GM18909 (cell line): ENCODE results near the gene IFFO2.

Source experiments
- ATAC-seq: cut with Tn5 transposase; IDR thresholded peaks from one replicate; pipeline ENCODE4 v1.9.1; 2021; ENCODE audit warnings: mild to moderate bottlenecking; ENCODE audit not compliant: unreplicated experiment, poor library complexity

IFFO2 gene

GRCh38 chr1:18956193-18957135, at the start of gene IFFO2:
TSS of gene IFFO2 (minus strand) at chr1:18956676. CDS start at chr1:18956332, 344 bp downstream.
- peak; percentile 75 for ATAC-seq

- ATAC-seq, result no peak
These were observed 49.5 kb upstream of the IFFO2 start for GRCh38 chr1:19006000-19006399.

GRCh38 chr1:19003371-19004290, 47.2 kb upstream of the IFFO2 start:
- ATAC-seq, result no peak

GRCh38 chr1:19000065-19000464, 43.6 kb upstream of the IFFO2 start:
- ATAC-seq, result no peak

DNA sequence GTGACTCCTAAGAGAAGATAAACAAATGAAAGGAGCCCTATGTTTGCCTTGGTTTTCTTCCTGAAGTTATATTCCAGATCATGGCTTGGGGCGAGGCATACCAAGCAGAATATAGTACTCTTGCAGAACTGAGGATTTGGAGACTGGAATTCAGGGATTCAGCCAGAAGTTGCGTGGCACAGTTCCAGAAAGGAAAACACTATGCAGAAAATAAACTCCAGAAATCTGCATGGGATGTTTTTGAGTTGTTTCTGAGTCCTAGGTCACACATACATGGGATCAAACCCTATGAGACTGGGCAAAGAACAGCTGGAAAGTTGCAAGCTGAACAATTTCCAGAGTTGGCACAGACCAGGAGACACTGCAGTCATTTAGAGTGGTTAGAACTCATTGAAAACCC, 42.9 kb upstream of the IFFO2 start:
- ATAC-seq, result no peak

GRCh38 chr1:18998016-18998724, 41.7 kb upstream of the IFFO2 start:
- ATAC-seq, result no peak

DNA sequence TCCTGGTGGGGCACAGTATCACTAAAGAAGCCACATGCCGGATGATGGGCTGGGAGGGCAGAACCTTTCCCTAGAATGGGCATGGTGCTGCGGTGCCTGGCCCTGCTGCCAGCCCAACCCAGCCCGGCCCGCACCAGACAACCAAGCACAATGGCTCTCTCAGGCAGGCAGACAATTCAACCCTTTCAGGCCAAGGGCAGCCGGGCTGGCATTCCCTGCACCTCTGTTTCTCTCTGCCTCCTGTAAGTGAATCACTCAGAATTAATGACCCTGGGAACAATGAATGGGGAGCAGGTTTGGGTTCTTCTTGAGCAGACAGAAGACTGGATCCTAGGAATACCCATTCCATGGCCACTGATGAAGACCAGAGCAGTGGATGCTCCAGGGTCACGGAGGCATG, 41.0 kb upstream of the IFFO2 start:
- no peak for ATAC-seq

- no peak for ATAC-seq
These were observed 40.2 kb upstream of the IFFO2 start for GRCh38 chr1:18996548-18997177.

GRCh38 chr1:18994381-18994780, 37.9 kb upstream of the IFFO2 start:
- no peak for ATAC-seq

GRCh38 chr1:18992646-18993045, 36.2 kb upstream of the IFFO2 start:
- no peak for ATAC-seq

DNA sequence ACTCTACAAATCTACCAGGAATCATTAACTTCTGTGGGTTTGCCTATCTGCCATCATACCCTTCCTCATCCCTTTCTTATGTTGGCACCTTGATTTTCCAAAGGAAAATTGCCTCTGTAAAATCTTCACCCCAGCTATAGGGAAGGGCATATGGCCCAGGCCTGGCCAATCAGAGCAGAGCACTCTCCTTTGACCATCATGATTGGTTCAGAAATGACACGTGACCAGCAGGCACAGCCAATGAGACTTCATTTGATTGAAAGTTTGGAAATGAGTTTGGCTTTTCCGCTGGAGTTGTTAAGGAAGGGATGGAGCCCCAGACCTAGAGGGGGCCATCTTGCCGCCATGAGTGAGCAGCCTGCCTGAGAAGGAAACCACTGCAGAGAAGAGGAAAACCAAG, 35.1 kb upstream of the IFFO2 start:
- ATAC-seq, result no peak

- ATAC-seq, result no peak
These were observed 33.4 kb upstream of the IFFO2 start for GRCh38 chr1:18989896-18990295.

- no peak for ATAC-seq
These were observed 32.8 kb upstream of the IFFO2 start for GRCh38 chr1:18989176-18989799.

- no peak for ATAC-seq
These were observed 24.8 kb upstream of the IFFO2 start for GRCh38 chr1:18981242-18981641.

GRCh38 chr1:18978706-18979105, 22.2 kb upstream of the IFFO2 start:
- ATAC-seq, result no peak

GRCh38 chr1:18977428-18977827, 21.0 kb upstream of the IFFO2 start:
- no peak for ATAC-seq

GRCh38 chr1:18976096-18976495, 19.6 kb upstream of the IFFO2 start:
- ATAC-seq, result no peak

DNA sequence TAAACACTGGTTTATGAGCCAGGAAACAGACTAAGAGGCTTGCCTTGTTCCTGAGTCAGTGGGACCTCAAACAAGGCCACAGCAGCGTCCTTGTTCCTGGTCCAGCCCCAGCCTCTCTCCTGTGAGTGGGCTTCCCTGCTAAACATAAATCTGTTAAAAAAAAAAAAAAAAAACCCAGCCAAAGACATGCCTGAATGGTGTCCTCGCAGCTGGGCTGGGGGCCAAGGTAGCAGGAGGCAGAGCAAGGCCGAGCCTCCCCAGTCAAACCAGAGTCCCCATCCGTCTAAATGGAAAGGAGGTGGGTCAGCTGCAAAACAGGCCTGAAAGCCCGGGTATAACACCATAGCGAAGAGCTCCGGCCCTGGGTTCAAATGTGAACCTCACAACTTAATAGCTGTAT, 18.1 kb upstream of the IFFO2 start:
- no peak for ATAC-seq

DNA sequence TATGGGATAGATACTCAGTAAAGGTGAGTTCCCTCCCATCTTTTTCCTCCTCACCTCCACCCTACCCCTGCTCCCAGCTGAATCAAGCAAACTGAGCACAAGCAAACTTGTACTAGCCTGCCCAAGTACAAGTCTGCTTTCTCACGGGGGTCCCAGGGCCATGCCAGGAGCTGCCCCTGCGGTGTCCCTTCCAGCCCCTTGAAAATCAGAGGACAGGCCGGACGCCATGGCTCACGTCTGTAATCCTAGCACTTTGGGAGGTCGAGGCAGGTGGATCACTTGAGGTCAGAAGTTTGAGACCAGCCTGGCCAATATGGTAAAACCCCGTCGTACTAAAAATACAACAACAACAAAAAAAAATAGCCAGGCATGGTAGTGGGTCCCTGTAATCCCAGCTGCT, 17.5 kb upstream of the IFFO2 start:
- ATAC-seq, result no peak
